22Rv1 (cell line): ENCODE data around the gene KLHL1.

Experiments
- H3K27ac ChIP-seq: fragments of 450-650 bp; 2 replicates; pipeline ENCODE4 v1.5.1; 2017
- ZFX ChIP-seq: fragments of 450-650 bp; IDR thresholded peaks from 2 replicates; pipeline ENCODE4 v1.6.1; 2017; ENCODE audit warnings: antibody characterized with exemption, borderline replicate concordance
- TF ChIP-seq, protein P1 (sequence below): fragments of 450-650 bp; IDR thresholded peaks from 2 replicates; pipeline ENCODE4 v1.5.1; 2017; ENCODE audit warnings: mild to moderate bottlenecking

Gene KLHL1

GRCh38 chr13:69956839-69957238, 151.4 kb downstream of the KLHL1 start:
- TF ChIP-seq ZFX = no peak
- TF ChIP-seq, protein P1, sequence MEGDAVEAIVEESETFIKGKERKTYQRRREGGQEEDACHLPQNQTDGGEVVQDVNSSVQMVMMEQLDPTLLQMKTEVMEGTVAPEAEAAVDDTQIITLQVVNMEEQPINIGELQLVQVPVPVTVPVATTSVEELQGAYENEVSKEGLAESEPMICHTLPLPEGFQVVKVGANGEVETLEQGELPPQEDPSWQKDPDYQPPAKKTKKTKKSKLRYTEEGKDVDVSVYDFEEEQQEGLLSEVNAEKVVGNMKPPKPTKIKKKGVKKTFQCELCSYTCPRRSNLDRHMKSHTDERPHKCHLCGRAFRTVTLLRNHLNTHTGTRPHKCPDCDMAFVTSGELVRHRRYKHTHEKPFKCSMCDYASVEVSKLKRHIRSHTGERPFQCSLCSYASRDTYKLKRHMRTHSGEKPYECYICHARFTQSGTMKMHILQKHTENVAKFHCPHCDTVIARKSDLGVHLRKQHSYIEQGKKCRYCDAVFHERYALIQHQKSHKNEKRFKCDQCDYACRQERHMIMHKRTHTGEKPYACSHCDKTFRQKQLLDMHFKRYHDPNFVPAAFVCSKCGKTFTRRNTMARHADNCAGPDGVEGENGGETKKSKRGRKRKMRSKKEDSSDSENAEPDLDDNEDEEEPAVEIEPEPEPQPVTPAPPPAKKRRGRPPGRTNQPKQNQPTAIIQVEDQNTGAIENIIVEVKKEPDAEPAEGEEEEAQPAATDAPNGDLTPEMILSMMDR = no peak
- no peak overlapping the region for H3K27ac ChIP-seq

GRCh38 chr13:69956349-69956748, 151.9 kb downstream of the KLHL1 start:
- H3K27ac ChIP-seq = no peak overlapping the region

GRCh38 chr13:69955271-69955670, 153.0 kb downstream of the KLHL1 start:
- no peak for TF ChIP-seq ZFX
- TF ChIP-seq, protein P1 = no peak

More at GRCh38 chr13:69956349-69956748, 151.9 kb downstream of the KLHL1 start:
- TF ChIP-seq, protein P1 = no peak

DNA sequence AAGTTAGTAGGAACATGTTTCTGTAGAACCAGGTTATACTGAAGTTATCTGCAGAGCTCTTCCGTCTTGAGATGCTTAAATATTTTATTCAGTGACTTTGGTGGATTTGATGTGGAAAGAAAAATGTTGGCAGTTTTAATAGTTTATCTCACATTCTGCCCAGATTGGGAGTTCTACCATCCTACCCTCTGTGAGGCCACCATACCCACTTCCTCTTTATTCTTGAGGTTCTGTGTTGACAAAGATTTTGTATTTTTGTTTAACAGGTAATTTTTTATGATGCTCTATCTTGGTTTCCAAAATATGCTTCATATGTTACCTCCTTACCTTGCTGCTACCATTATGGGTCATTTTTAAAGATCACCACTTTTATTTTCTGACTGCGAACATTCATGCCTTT, 156.8 kb downstream of the KLHL1 start:
- no peak overlapping the region for H3K27ac ChIP-seq
- TF ChIP-seq, protein P1 = no peak
- TF ChIP-seq ZFX = no peak

More at GRCh38 chr13:69955271-69955670, 153.0 kb downstream of the KLHL1 start:
- no peak overlapping the region for H3K27ac ChIP-seq

DNA sequence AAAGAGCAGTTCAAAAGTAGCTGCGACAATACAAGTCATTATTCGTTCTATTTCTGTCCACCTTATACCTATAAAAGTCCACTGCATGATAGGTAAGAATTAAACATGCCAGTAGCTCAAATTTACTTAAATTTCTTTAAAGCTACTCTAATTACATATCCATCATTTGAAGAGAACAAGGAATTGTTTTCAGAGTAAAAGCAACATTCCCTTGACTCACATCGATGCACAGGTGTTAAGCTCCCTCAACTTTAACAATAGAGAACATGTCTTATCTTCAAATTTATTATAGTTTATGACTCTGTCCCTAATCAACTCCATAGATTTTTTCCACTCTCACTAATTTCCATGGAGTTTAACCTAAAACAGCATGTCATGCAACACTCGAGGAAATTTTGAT, 158.1 kb downstream of the KLHL1 start:
- no peak overlapping the region for H3K27ac ChIP-seq
- TF ChIP-seq ZFX = no peak
- TF ChIP-seq, protein P1 = no peak

DNA sequence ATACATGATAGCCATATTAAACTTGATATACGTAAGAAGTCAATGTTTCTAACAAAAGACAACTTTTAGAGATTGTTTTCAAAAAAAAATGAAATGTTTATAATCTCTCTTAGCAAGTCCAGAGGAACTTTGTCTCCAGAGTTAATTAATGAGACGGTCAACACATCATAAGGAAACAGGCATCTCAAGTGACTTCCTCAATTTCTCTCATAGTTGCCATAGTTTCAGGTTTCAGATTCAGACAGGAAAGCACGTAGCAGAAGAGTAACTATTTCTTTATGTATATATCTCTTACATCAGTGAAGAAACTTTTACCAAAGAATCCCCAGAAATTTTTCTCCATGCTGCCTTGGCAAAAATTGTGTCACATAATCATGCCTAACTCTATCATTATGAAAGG, 160.2 kb downstream of the KLHL1 start:
- TF ChIP-seq, protein P1 = no peak
- no peak for TF ChIP-seq ZFX
- no peak overlapping the region for H3K27ac ChIP-seq

GRCh38 chr13:69947582-69947981, 160.7 kb downstream of the KLHL1 start:
- no peak overlapping the region for H3K27ac ChIP-seq
- TF ChIP-seq, protein P1 = no peak
- TF ChIP-seq ZFX = no peak
